Activated naive CD8-positive, alpha-beta T cell treated with anti-CD3 and anti-CD28 coated beads, Interleukin-2, amount 50 U/mL, for 24 hours (primary cell): ENCODE data around the gene ZBTB8A.

Experiments used
- ATAC-seq: fragments of 150-1000 bp; cut with Tn5 transposase; one replicate; pipeline ENCODE4 v1.10.0; 2021
- DNase-seq: peaks from one replicate; pipeline ENCODE4 v3.0.0; 2021
- H3K27ac Mint-ChIP-seq: one replicate; pipeline ENCODE4 v1.8.0; 2021; ENCODE audit warnings: mild to moderate bottlenecking, mixed read lengths
- H3K27me3 Mint-ChIP-seq: one replicate; pipeline ENCODE4 v1.8.0; 2021; ENCODE audit warnings: mixed read lengths
- H3K36me3 Mint-ChIP-seq: one replicate; pipeline ENCODE4 v1.8.0; 2021; ENCODE audit warnings: low read depth, mixed read lengths
- H3K4me1 Mint-ChIP-seq: one replicate; pipeline ENCODE4 v1.8.0; 2021; ENCODE audit warnings: mixed read lengths
- H3K4me3 Mint-ChIP-seq: one replicate; pipeline ENCODE4 v1.8.0; 2021; ENCODE audit warnings: mild to moderate bottlenecking, moderate library complexity, mixed read lengths
- H3K9me3 Mint-ChIP-seq: one replicate; pipeline ENCODE4 v1.8.0; 2021; ENCODE audit warnings: mixed read lengths

The ZBTB8A gene

DNA sequence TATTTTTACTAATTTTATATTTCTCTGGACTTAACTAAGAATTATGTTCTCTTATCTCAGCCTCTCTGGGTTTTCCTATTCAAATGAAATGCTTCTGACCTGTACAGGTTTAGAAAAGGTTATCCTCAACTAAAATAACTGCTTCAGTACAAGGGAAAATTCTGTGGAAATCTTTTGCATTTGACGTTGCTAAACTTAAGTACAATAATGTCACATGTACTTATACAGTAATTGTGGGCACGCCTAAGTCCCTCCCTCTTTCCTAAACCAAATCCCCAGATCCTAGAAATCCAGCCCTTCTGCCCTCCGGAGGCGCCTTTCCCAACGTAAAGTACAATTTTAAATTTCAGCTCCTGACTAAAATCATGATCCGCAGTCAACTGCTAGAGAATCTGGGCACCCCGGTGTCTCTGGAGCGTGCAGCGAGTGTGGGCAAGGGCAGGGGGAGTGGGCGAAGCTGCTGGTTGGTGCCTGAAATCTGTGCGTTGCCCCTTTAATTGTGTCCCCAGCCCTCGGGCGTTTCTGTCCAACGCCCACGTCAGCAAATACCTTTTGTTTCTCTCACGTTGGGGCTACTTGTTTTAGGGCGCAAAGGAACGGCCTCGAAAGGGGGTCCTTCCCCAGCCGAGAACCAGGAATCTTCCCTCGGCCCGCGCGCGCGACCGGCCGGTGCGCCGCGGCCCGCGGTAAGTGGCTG lies at the start of gene ZBTB8A:
Gene ZBTB8A, plus strand, starts transcription at position 541 of the 697 bp plus-strand sequence. CDS start 53,505 bp downstream, outside the sequence.
- Mint-ChIP-seq H3K4me3 (peak within 1 kb of the TSS; percentile 75), H3K27ac (peak within 1 kb of the TSS; percentile 28), H3K9me3 (no peaks in the 10 kb centered on the region), H3K36me3 (no peaks in the 10 kb centered on the region), H3K27me3 (peaks cover 75% of the 10 kb centered on the region), H3K4me1 (peaks cover 10% of the 10 kb centered on the region)
- ATAC-seq (no peak), DNase-seq (peak; percentile 14)

GRCh38 chr1:32489774-32490454 lies 49.3 kb upstream of the ZBTB8A start:
- Mint-ChIP-seq H3K9me3 (no peaks in the 10 kb centered on the region), H3K4me3 (no peak overlapping the region), H3K27me3 (peaks cover 15% of the 10 kb centered on the region), H3K27ac (no peak overlapping the region), H3K36me3 (no peaks in the 10 kb centered on the region), H3K4me1 (no peaks in the 10 kb centered on the region)
- ATAC-seq: no peak
- no peak for DNase-seq

- Mint-ChIP-seq H3K4me3 (no peak overlapping the region), H3K4me1 (no peaks in the 10 kb centered on the region), H3K27me3 (peaks cover 15% of the 10 kb centered on the region), H3K36me3 (no peaks in the 10 kb centered on the region), H3K27ac (no peak overlapping the region), H3K9me3 (no peaks in the 10 kb centered on the region)
- DNase-seq (no peak), ATAC-seq (no peak)
Observed at GRCh38 chr1:32491386-32491785, 47.8 kb upstream of the ZBTB8A start.

GRCh38 chr1:32494196-32494595 lies 45.0 kb upstream of the ZBTB8A start:
- DNase-seq (no peak), ATAC-seq (no peak)
- H3K27ac Mint-ChIP-seq: no peak overlapping the region
- H3K9me3 Mint-ChIP-seq: no peaks in the 10 kb centered on the region
- H3K4me3 Mint-ChIP-seq: no peak overlapping the region
- H3K36me3 Mint-ChIP-seq: no peaks in the 10 kb centered on the region
- H3K4me1 Mint-ChIP-seq: no peaks in the 10 kb centered on the region
- H3K27me3 Mint-ChIP-seq: peaks cover 21% of the 10 kb centered on the region

GRCh38 chr1:32494711-32495337 lies 44.4 kb upstream of the ZBTB8A start:
- ATAC-seq: no peak
- Mint-ChIP-seq H3K27ac (no peak overlapping the region), H3K4me1 (peaks cover under 1% of the 10 kb centered on the region), H3K27me3 (peaks cover 26% of the 10 kb centered on the region), H3K36me3 (no peaks in the 10 kb centered on the region), H3K4me3 (no peak overlapping the region), H3K9me3 (no peaks in the 10 kb centered on the region)
- DNase-seq: no peak

- Mint-ChIP-seq H3K4me1 (peaks cover 5% of the 10 kb centered on the region), H3K36me3 (no peaks in the 10 kb centered on the region), H3K9me3 (no peaks in the 10 kb centered on the region), H3K27me3 (peaks cover 33% of the 10 kb centered on the region), H3K27ac (no peak overlapping the region), H3K4me3 (no peak overlapping the region)
- no peak for ATAC-seq
- no peak for DNase-seq
Observed at GRCh38 chr1:32496127-32496526, 43.1 kb upstream of the ZBTB8A start.

DNA sequence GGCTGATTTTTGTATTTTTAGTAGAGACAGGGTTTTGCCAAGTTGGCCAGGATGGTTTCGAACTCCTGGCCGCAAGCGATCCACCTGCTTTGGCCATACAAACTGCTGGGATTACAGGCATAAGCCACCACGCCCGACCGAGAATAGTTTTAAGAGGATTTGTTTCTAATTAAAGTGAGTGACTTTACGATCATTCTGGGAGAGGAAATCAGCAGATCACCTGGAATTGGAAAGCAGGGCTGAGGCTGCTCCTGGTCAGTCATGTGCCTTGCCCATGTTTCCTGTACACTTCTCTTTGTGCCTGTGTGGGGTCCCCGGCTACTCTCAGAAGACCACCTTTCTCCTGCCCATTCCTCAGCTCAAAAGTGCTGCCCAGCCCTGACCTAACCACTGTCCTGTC lies 40.5 kb upstream of the ZBTB8A start:
- H3K9me3 Mint-ChIP-seq: no peaks in the 10 kb centered on the region
- DNase-seq: no peak
- ATAC-seq: no peak
- no peak overlapping the region for H3K27ac Mint-ChIP-seq
- peaks cover 5% of the 10 kb centered on the region for H3K4me1 Mint-ChIP-seq
- peaks cover 42% of the 10 kb centered on the region for H3K27me3 Mint-ChIP-seq
- H3K36me3 Mint-ChIP-seq: no peaks in the 10 kb centered on the region
- no peak overlapping the region for H3K4me3 Mint-ChIP-seq

GRCh38 chr1:32500387-32501209 lies 38.6 kb upstream of the ZBTB8A start:
- H3K4me1 Mint-ChIP-seq: peaks cover 5% of the 10 kb centered on the region
- H3K36me3 Mint-ChIP-seq: no peaks in the 10 kb centered on the region
- H3K27me3 Mint-ChIP-seq: peaks cover 45% of the 10 kb centered on the region
- DNase-seq: peak; percentile 42
- peak overlapping the region; percentile 76 for H3K4me3 Mint-ChIP-seq
- ATAC-seq: peak; percentile 82
- no peaks in the 10 kb centered on the region for H3K9me3 Mint-ChIP-seq
- H3K27ac Mint-ChIP-seq: no peak overlapping the region

GRCh38 chr1:32501865-32502264 lies 37.4 kb upstream of the ZBTB8A start:
- Mint-ChIP-seq H3K9me3 (no peaks in the 10 kb centered on the region), H3K4me1 (peaks cover 5% of the 10 kb centered on the region), H3K27ac (peak overlapping the region; percentile 31), H3K36me3 (no peaks in the 10 kb centered on the region), H3K27me3 (peaks cover 49% of the 10 kb centered on the region), H3K4me3 (peak overlapping the region; percentile 49)
- ATAC-seq (no peak), DNase-seq (no peak)

DNA sequence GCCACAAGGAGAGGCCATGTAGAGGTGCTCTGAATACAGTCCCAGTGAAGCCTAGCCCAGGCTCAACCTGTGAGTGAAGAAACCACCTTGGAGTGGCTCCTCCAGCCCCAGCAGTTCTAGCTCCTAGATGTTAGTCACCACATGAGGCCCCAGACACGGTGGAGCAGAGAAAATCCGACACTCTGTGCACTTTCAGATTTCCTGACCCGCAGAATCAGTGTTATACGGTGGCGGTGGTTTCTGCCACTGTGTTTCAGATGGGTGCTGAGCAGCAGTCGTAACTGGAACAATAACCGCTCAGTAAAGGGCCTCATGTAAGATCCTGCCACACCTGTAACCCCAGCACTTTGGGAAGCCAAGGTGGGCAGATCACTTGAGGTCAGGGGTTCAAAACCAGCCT lies 36.1 kb upstream of the ZBTB8A start:
- Mint-ChIP-seq H3K27me3 (peaks cover 44% of the 10 kb centered on the region), H3K4me1 (peaks cover 5% of the 10 kb centered on the region), H3K36me3 (no peaks in the 10 kb centered on the region), H3K4me3 (no peak overlapping the region), H3K9me3 (no peaks in the 10 kb centered on the region), H3K27ac (no peak overlapping the region)
- DNase-seq (no peak), ATAC-seq (no peak)

- H3K4me3 Mint-ChIP-seq: no peak overlapping the region
- peaks cover 19% of the 10 kb centered on the region for H3K27me3 Mint-ChIP-seq
- H3K27ac Mint-ChIP-seq: no peak overlapping the region
- ATAC-seq (no peak), DNase-seq (no peak)
- no peaks in the 10 kb centered on the region for H3K36me3 Mint-ChIP-seq
- H3K9me3 Mint-ChIP-seq: no peaks in the 10 kb centered on the region
- H3K4me1 Mint-ChIP-seq: no peaks in the 10 kb centered on the region
Observed at GRCh38 chr1:32507021-32507420, 32.2 kb upstream of the ZBTB8A start.

- Mint-ChIP-seq H3K4me1 (no peaks in the 10 kb centered on the region), H3K36me3 (no peaks in the 10 kb centered on the region), H3K9me3 (no peaks in the 10 kb centered on the region), H3K27ac (no peak overlapping the region), H3K4me3 (no peak overlapping the region), H3K27me3 (peaks cover 21% of the 10 kb centered on the region)
- ATAC-seq: no peak
- DNase-seq: no peak
Observed at GRCh38 chr1:32508761-32509160, 30.5 kb upstream of the ZBTB8A start.

- Mint-ChIP-seq H3K36me3 (no peaks in the 10 kb centered on the region), H3K4me1 (no peaks in the 10 kb centered on the region), H3K9me3 (no peaks in the 10 kb centered on the region), H3K27me3 (peaks cover 19% of the 10 kb centered on the region), H3K27ac (no peak overlapping the region), H3K4me3 (no peak overlapping the region)
- no peak for DNase-seq
- no peak for ATAC-seq
Observed at GRCh38 chr1:32509939-32510338, 29.3 kb upstream of the ZBTB8A start.

- Mint-ChIP-seq H3K9me3 (no peaks in the 10 kb centered on the region), H3K4me3 (no peak overlapping the region), H3K27me3 (peaks cover 8% of the 10 kb centered on the region)
Observed at GRCh38 chr1:32516402-32516801, 22.8 kb upstream of the ZBTB8A start.

More at GRCh38 chr1:32516402-32516801, 22.8 kb upstream of the ZBTB8A start:
- peaks cover 7% of the 10 kb centered on the region for H3K4me1 Mint-ChIP-seq
- H3K36me3 Mint-ChIP-seq: no peaks in the 10 kb centered on the region
- ATAC-seq (no peak), DNase-seq (no peak)
- no peak overlapping the region for H3K27ac Mint-ChIP-seq
